Breast epithelium (tissue), 3 donors: ENCODE measurements around the gene GADD45GIP1.

ENCODE experiments used
- CTCF ChIP-seq, 3 donors: fragments of 450-650 bp; IDR thresholded peaks; one replicate each; pipeline ENCODE4 v1.5.1; 2016 to 2017; ENCODE audit warnings: antibody characterized with exemption in 3 of 3, mild to moderate bottlenecking in 3 of 3, moderate library complexity in 3 of 3
- POLR2A ChIP-seq: fragments of 450-650 bp; IDR thresholded peaks from one replicate; pipeline ENCODE4 v1.6.1; 2016; ENCODE audit warnings: antibody characterized with exemption, mild to moderate bottlenecking, moderate library complexity

GRCh38 chr19:12955996-12956395 lies 1.0 kb downstream of the GADD45GIP1 start:
- TF ChIP-seq CTCF (IDR thresholded peaks at IDR 0.05) (no peak), POLR2A (no peak)
